Fibroblast of mammary gland (primary cell): ENCODE measurements around the gene PCNX1.
"Not testable (repeated sequence)": the region's sequence is repeated elsewhere in the genome, so short reads cannot be mapped to it uniquely, and the experiment has no call there.

Source experiments
- DNase-seq: peaks from one replicate; pipeline ENCODE4 v3.0.0-alpha.2; 2010; ENCODE audit warnings: low read depth
- H3K4me3 ChIP-seq: 2 replicates; pipeline ENCODE4 v1.5.1; 2011; ENCODE audit warnings: low read depth, mild to moderate bottlenecking, low read length, moderate library complexity; ENCODE audit not compliant: control insufficient read depth
- TF ChIP-seq, protein P1 (sequence below): conservative IDR thresholded peaks from 2 replicates; pipeline ENCODE4 v1.5.1; 2011; ENCODE audit warnings: low read depth, low read length, inconsistent platforms; ENCODE audit not compliant: control insufficient read depth, insufficient read depth

PCNX1 gene

DNA sequence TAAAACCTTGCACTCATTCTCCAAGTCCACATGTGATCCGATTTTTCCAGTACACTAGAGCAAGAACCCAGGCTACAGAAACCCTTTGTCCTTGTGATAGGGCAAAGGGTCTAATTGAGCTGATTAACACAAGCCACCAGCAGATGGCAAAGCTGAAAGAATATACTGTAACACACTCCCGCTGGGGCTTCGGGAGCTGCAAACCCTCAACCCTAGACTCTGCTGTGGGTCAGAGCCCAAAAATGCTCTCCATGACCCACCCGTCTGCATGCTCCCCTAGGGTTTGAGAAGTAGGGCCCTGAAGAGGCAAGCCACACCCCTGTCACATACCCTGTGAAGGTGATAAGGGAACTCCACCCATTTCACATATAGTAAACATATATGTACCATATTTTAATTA lies 33.6 kb upstream of the PCNX1 start:
- DNase-seq, result no peak
- TF ChIP-seq, protein P1, sequence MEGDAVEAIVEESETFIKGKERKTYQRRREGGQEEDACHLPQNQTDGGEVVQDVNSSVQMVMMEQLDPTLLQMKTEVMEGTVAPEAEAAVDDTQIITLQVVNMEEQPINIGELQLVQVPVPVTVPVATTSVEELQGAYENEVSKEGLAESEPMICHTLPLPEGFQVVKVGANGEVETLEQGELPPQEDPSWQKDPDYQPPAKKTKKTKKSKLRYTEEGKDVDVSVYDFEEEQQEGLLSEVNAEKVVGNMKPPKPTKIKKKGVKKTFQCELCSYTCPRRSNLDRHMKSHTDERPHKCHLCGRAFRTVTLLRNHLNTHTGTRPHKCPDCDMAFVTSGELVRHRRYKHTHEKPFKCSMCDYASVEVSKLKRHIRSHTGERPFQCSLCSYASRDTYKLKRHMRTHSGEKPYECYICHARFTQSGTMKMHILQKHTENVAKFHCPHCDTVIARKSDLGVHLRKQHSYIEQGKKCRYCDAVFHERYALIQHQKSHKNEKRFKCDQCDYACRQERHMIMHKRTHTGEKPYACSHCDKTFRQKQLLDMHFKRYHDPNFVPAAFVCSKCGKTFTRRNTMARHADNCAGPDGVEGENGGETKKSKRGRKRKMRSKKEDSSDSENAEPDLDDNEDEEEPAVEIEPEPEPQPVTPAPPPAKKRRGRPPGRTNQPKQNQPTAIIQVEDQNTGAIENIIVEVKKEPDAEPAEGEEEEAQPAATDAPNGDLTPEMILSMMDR, result no peak
- no peak overlapping the region for H3K4me3 ChIP-seq

DNA sequence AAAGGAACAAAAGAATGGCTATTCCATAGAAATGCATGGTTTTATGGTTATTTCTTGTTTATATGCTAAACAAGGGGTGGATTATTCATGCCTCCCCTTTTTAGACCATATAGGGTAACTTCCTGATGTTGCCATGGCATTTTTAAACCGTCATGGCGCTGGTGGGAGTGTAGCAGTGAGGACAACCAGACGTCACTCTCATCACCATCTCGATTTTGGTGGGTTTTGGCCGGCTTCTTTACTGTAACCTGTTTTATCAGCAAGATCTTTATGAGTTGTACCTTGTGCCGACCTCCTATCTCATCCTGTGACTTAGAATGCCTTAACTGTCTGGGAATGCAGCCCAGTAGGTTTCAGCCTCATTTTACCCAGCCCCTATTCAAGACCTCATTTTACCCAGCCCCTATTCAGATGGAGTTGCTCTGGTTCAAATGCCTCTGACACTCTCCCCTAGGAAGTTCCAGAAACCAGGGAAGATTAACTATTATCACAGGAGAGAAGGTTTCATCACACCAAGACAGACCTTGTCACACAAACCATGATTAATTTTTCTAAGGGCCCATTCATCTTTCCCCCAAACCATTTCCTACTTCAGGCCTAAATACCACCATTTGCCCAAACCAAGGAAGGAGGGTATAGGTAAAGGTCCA lies 31.3 kb upstream of the PCNX1 start:
- H3K4me3 ChIP-seq, DNase-seq: not testable (repeated sequence)

DNA sequence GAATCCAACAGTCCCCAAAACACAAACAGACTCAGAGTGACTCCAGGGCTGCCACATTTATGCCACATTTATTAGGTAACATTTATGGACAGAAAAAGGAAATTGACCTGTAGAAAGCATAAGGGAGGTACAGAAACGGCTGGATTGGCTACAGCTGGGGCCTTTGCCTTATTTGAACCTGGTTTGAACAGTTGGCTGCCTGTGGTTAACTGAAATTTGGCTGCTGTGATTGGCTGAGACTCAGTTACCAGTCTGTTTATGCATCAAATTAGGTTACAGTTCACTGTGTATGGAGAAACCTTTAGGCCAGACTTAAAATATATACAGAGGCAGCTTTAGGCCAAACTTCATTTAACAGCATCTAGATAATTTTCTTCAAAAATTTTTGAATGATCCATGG lies 27.8 kb upstream of the PCNX1 start:
- TF ChIP-seq, protein P1, result no peak
- peak; percentile 49 for DNase-seq
- H3K4me3 ChIP-seq, result no peak overlapping the region

DNA sequence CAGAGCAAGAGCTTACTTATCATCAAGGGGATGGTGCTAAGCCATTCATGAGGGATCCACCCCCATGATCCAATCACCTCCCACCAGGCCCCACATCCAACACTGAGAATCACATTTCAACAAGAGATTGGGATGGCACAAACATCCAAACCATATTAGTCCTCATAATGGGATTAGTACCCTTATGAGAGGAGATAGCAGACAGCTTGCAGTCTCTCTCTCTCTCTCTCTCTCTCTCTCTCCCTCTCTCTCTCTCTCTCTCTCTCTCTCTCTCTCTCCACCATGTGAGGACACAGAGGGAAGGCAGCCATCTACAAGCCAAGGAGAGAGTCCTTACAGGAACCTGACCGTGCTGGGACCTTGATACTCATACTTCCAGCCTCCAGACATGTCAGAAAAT lies 26.4 kb upstream of the PCNX1 start:
- H3K4me3 ChIP-seq, DNase-seq: not testable (repeated sequence)

DNA sequence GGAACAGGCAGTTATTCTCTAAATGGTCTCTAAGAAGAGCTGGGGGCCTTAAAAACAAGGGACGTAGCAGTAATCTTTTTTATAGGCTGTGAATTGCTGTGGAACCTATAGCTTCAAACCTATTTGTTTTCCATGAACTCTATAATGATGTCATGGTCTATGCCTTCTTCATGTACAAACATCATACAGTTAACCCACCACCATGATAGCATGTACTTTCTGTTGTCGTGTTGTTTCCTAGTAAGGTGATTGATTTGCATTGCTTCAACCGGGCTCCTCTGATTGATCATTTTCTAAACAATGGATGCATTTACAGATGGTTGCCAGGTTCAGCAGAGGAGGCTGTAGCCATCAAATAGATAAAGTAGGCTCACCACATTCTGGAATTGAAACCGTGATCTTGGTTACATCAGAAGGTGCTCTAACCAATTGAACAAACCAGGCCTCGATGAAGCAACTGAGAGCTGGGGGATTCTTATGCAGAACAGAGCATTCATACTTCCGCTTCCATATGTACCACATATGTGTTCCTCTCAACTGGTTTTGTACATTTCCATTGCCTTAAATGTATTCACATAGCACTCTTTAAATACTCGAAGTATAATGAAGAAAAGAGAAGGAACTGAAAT lies 25.6 kb upstream of the PCNX1 start:
- DNase-seq, result no peak
- TF ChIP-seq, protein P1, result no peak
- no peak overlapping the region for H3K4me3 ChIP-seq

DNA sequence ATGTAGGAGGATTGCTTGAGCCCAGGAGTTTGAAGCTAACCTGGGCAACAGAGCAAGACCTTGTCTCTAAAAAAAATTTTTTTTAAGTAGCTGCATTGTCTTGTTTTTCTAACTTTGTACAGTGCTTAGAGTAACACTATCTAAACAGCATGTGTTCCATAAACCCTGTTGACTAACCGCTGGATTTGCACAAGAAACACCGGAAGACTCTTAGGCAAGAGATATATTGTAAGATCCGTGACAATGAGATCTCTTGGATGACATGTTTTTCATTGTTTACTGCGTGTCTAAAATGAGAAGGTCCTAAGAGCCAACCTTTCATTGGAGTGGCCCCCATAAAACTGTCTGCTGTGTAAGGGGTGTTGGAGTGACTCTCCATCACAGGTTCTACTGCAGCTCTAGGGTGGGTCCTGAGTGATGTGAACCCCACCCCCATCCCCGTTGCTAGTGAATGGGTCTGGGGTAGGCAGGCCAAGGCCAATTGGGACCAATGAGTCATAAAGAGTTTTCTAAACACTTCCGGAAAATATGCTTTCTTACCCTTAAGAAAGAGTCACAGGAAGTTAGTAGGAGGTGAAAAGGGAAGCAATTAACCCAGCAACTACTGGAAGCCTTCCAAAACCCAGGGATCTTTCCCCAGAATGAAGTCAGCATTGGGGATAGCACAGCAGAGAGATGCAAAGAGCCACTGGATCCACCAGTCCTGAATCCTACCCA lies 24.3 kb upstream of the PCNX1 start:
- H3K4me3 ChIP-seq, result no peak overlapping the region
- peak; percentile 86 for DNase-seq

DNA sequence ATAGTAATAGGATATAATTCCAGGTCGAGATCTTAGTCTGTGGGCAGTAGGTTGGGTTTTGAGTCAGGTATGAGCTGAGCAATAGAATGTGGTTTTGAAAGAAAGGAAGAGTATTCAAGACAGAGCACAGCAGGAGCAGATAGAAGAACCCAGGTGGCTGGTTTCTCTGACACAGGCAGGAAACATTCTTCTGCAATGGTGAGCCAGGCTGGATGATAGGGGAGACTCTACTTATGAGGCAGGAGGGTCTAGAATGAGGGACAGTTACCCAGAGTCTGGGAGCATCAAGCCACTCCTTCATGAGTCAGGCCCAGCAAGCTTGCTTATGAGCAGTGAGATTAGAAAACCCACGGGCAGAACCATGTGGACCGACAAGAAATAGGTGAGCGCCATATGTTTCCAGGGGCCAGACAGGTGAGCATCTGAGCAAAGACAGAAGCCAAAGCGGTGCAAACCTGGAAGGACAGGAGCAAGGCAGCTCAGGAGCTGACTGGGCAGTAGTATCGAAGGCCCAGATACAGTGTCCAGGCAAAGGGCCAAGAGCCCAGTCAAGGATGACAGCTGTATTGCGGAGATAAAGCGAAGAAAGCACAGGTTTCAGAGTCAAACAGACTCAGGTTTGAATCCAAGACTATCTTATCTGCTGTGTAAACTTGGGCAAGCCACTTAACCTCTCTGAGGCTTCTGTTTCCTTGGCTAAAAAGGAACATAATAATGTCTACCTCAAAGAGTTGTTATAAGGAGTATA lies 22.5 kb upstream of the PCNX1 start:
- TF ChIP-seq, protein P1, result no peak
- no peak overlapping the region for H3K4me3 ChIP-seq
- no peak for DNase-seq

More for the DNA sequence above, 24.3 kb upstream of the PCNX1 start:
- TF ChIP-seq, protein P1, result no peak
